ENCODE measurements around the gene IL21R. TPM values are rescaled to one million over a fixed set of nuclear protein-coding genes. Genes with fewer than 3 reads are reported as not detected.

IL21R gene
- total and polyA plus RNA-seq, 2 donors (not counting 3 experiments of a cell fraction or from before 2014, with no cell fraction given) = 0.03 TPM; not detected in 1

DNA sequence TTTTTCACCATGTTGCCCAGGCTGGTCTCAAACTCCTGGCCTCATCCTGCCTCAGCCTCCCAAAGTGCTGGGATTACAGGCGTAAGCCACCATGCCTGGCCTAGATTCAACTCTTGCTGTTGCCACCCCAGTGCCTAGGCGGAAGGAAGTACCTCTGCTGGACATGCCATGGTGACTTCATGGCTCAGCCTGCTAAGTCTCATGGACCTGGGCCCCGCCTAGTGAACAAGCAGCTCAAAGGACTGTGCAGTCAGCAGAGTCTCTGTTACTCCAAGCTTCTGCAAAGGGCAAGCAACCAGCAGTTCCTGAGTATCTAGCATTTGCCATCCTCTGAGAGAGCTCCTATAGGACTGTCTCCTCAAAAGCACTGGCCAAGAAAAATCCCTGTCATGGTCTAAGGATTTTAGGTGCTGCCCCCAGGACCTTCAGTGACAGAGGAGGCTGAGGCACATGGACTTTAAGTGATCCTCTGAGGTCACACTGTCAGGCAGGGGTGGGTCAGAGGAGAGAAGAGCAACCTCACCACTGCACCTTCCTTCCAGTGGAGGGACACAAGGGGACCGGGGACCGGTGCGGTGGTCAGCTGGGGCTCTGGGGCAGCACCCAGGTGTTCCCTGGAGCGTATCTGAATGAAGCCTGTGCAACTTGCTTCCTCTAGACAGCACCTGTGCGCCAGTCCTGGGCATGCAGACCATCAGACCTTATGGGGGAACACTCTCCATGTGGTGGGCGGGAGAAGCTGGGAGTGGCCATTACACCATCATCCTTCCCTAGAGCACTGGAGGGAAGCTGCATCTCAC, 71.3 kb downstream of the IL21R start:
- DNase-seq (ENCODE audit: low read depth, low spot score) (no peak), FAIRE-seq (no peak)
- CTCF ChIA-PET = interaction anchor here (2.1 kb wide), 1 partner anchor 11 kb away, joined by 9 read pairs; no protein-coding TSS in a partner anchor
- BruUV-seq (replicated peaks) = no TSS peak
- Histone ChIP-seq H3K27me3 (ENCODE audit: control insufficient read depth in 2 of 2, insufficient read depth in 2 of 2, low read length in 2 of 2) (no peaks in the 10 kb centered on the region), H3K9me3 (replicated peaks; ENCODE audit: control insufficient read depth, insufficient read depth, low read length) (no peaks in the 10 kb centered on the region), H3K79me2 (ENCODE audit: control insufficient read depth, insufficient read depth, low read length) (no peaks in the 10 kb centered on the region), H3K9me1 (replicated peaks; ENCODE audit: control insufficient read depth, extremely low read depth, insufficient read depth, low read length) (no peaks in the 10 kb centered on the region), H3K4me1 (ENCODE audit: control insufficient read depth, extremely low read depth, insufficient read depth, low read length) (peaks cover 36% of the 10 kb centered on the region), H3K4me3 (replicated peaks in 1 of 3; ENCODE audit: insufficient read depth in 1 of 3, low read depth in 1 of 3, low read length in 3 of 3) (no peak overlapping the region), H3K27ac (ENCODE audit: insufficient read depth, low read depth, low read length) (no peak overlapping the region), H2AFZ (ENCODE audit: low read depth, low read length) (no peak overlapping the region), H3K4me2 (ENCODE audit: insufficient read depth, low read length) (no peak overlapping the region), H3K36me3 (ENCODE audit: control insufficient read depth in 2 of 2, extremely low read depth in 1 of 2, insufficient read depth in 2 of 2, low read length in 2 of 2) (peaks cover 31 to 38% of the 10 kb centered on the region in 2 experiments), H4K20me1 (replicated peaks; ENCODE audit: control insufficient read depth, extremely low read depth, insufficient read depth, low read length) (no peaks in the 10 kb centered on the region), H3K9ac (replicated peaks; ENCODE audit: extremely low read depth, insufficient read depth, low read length) (no peak overlapping the region)
- dilution Hi-C loops (cut with MboI; ENCODE audit: extremely low pct_ligation_motif_present, low sequenced_read_pairs) (no loop called here), intact Hi-C loops (cut with micrococcal nuclease) (no loop called here)
- POLR2A ChIA-PET = no interaction called here
- no peak for TF ChIP-seq POLR2A (IDR thresholded peaks at IDR 0.05; ENCODE audit: low read depth, low read length)
- no peak for TF ChIP-seq JUN (IDR thresholded peaks at IDR 0.05; ENCODE audit: borderline replicate concordance, insufficient read depth, insufficient read length, low read depth)
- TF ChIP-seq FOS (IDR thresholded peaks at IDR 0.05; ENCODE audit: borderline replicate concordance, insufficient read depth, low read length) = no peak
- TF ChIP-seq EZH2 (IDR thresholded peaks at IDR 0.05; ENCODE audit: borderline replicate concordance, low read depth, low read length, severe bottlenecking) = no peak
- TF ChIP-seq POLR2AphosphoS5 (IDR thresholded peaks at IDR 0.05; ENCODE audit: insufficient read depth, low read depth, low read length) = no peak
- TF ChIP-seq, protein P1, sequence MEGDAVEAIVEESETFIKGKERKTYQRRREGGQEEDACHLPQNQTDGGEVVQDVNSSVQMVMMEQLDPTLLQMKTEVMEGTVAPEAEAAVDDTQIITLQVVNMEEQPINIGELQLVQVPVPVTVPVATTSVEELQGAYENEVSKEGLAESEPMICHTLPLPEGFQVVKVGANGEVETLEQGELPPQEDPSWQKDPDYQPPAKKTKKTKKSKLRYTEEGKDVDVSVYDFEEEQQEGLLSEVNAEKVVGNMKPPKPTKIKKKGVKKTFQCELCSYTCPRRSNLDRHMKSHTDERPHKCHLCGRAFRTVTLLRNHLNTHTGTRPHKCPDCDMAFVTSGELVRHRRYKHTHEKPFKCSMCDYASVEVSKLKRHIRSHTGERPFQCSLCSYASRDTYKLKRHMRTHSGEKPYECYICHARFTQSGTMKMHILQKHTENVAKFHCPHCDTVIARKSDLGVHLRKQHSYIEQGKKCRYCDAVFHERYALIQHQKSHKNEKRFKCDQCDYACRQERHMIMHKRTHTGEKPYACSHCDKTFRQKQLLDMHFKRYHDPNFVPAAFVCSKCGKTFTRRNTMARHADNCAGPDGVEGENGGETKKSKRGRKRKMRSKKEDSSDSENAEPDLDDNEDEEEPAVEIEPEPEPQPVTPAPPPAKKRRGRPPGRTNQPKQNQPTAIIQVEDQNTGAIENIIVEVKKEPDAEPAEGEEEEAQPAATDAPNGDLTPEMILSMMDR (IDR thresholded peaks at IDR 0.05; ENCODE audit: extremely low read depth in 1 of 2, insufficient read depth in 1 of 2, low read depth in 1 of 2, low read length in 2 of 2) = no peak
- TF ChIP-seq, protein P2, sequence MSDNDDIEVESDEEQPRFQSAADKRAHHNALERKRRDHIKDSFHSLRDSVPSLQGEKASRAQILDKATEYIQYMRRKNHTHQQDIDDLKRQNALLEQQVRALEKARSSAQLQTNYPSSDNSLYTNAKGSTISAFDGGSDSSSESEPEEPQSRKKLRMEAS (IDR thresholded peaks at IDR 0.05; ENCODE audit: insufficient read depth, insufficient read length) = no peak
- no peak for TF ChIP-seq GATA2 (IDR thresholded peaks at IDR 0.05; ENCODE audit: insufficient read depth, insufficient read length, low read depth, low read length)
- no peak for TF ChIP-seq MYC (IDR thresholded peaks at IDR 0.05; ENCODE audit: low read depth, low read length)
